Neural progenitor cell (in vitro differentiated cells): ENCODE results near the gene C3orf33. TPM values are rescaled to one million over a fixed set of nuclear protein-coding genes. Genes with fewer than 3 reads are reported as not detected.

Experiments used
- DNase-seq: peaks from one replicate; pipeline ENCODE4 v3.0.0-alpha.2; 2016; ENCODE audit warnings: low spot score
- H2AFZ ChIP-seq: fragments of 200-600 bp; sonication (generic); replicated peaks from 2 replicates; pipeline ENCODE4 v1.6.1; 2016; ENCODE audit warnings: antibody characterized with exemption
- H3F3A ChIP-seq: fragments of 200-600 bp; sonication (generic); 2 replicates; pipeline ENCODE4 v1.6.1; 2016; ENCODE audit warnings: antibody characterized with exemption, low read depth
- H3K27ac ChIP-seq: fragments of 200-600 bp; sonication (generic); 2 replicates; pipeline ENCODE4 v1.5.1; 2016; ENCODE audit warnings: mild to moderate bottlenecking
- H3K27me3 ChIP-seq: fragments of 200-600 bp; sonication (generic); 2 replicates; pipeline ENCODE4 v1.6.1; 2016; ENCODE audit warnings: mild to moderate bottlenecking, moderate library complexity
- H3K36me3 ChIP-seq: fragments of 200-600 bp; sonication (generic); 2 replicates; pipeline ENCODE4 v1.5.1; 2016
- H3K4me1 ChIP-seq: fragments of 200-600 bp; sonication (generic); 2 replicates; pipeline ENCODE4 v1.6.1; 2016; ENCODE audit warnings: mixed run types
- H3K4me2 ChIP-seq: fragments of 200-600 bp; sonication (generic); 2 replicates; pipeline ENCODE4 v1.6.1; 2016
- H3K4me3 ChIP-seq: fragments of 200-600 bp; sonication (generic); 2 replicates; pipeline ENCODE4 v1.5.1; 2016
- H3K79me2 ChIP-seq: fragments of 200-600 bp; sonication (generic); 2 replicates; pipeline ENCODE4 v1.6.1; 2016; ENCODE audit warnings: low read depth
- H3K9ac ChIP-seq: fragments of 200-600 bp; sonication (generic); 2 replicates; pipeline ENCODE4 v1.6.1; 2016
- H3K9me3 ChIP-seq: fragments of 200-600 bp; sonication (generic); 2 replicates; pipeline ENCODE4 v1.5.1; 2016; ENCODE audit warnings: low read depth
- H4K20me1 ChIP-seq: fragments of 200-600 bp; sonication (generic); 2 replicates; pipeline ENCODE4 v1.6.1; 2016; ENCODE audit warnings: low read depth
- H3K27ac Mint-ChIP-seq: 3 replicates; pipeline ENCODE4 v1.8.0; 2021; ENCODE audit warnings: mixed read lengths
- H3K27me3 Mint-ChIP-seq: 2 replicates; pipeline ENCODE4 v1.8.0; 2022; ENCODE audit warnings: low read depth, mild to moderate bottlenecking, inconsistent platforms, moderate library complexity, mixed read lengths; ENCODE audit not compliant: insufficient read depth
- H3K36me3 Mint-ChIP-seq: 3 replicates; pipeline ENCODE4 v1.8.0; 2021; ENCODE audit warnings: mixed read lengths
- H3K4me1 Mint-ChIP-seq: 3 replicates; pipeline ENCODE4 v1.8.0; 2021; ENCODE audit warnings: mixed read lengths
- H3K4me3 Mint-ChIP-seq: 3 replicates; pipeline ENCODE4 v1.8.0; 2021; ENCODE audit warnings: mild to moderate bottlenecking, moderate library complexity, mixed read lengths
- H3K9me3 Mint-ChIP-seq: 3 replicates; pipeline ENCODE4 v1.8.0; 2020; ENCODE audit warnings: mixed read lengths
- CTCF ChIP-seq: fragments of 200-600 bp; sonication (generic); IDR thresholded peaks from 2 replicates; pipeline ENCODE4 v1.5.1; 2017; ENCODE audit warnings: antibody characterized with exemption, mild to moderate bottlenecking
- EZH2 ChIP-seq: fragments of 200-600 bp; sonication (generic); IDR thresholded peaks from 2 replicates; pipeline ENCODE4 v1.6.1; 2017; ENCODE audit warnings: antibody characterized with exemption, mild to moderate bottlenecking, moderate library complexity
- EZH2phosphoT487 ChIP-seq: fragments of 200-600 bp; sonication (generic); IDR thresholded peaks from 2 replicates; pipeline ENCODE4 v1.6.1; 2017; ENCODE audit warnings: antibody characterized with exemption
- total RNA-seq: library from RNA; depleted of rRNA; stranded (reverse); fragments of >200 nt; gene quantifications from 2 replicates; pipeline ENCODE4 v1.2.3, GENCODE V29; 2015; ENCODE audit warnings: low replicate concordance

C3orf33 gene
- total RNA-seq, 1 donor from 2014 or later, result 13.5 TPM

- Histone ChIP-seq H3F3A (peaks cover 46% of the 10 kb centered on the region), H3K4me3 (peak overlapping the region; percentile 93), H3K79me2 (peaks cover 71% of the 10 kb centered on the region), H3K27ac (no peak overlapping the region), H3K36me3 (no peaks in the 10 kb centered on the region), H3K4me1 (peaks cover 66% of the 10 kb centered on the region), H4K20me1 (peaks cover 3% of the 10 kb centered on the region), H2AFZ (no peak overlapping the region), H3K9me3 (no peaks in the 10 kb centered on the region), H3K9ac (no peak overlapping the region), H3K27me3 (no peaks in the 10 kb centered on the region), H3K4me2 (peak overlapping the region; percentile 89)
- Mint-ChIP-seq H3K4me1 (peaks cover 75% of the 10 kb centered on the region), H3K4me3 (peak overlapping the region; percentile 99), H3K36me3 (peaks cover 9% of the 10 kb centered on the region), H3K27me3 (no peaks in the 10 kb centered on the region), H3K9me3 (peaks cover 2% of the 10 kb centered on the region), H3K27ac (peak overlapping the region; percentile 81)
- no peak for TF ChIP-seq EZH2phosphoT487
- no peak for TF ChIP-seq CTCF
- TF ChIP-seq EZH2, result no peak
- DNase-seq, result no peak
Measured at GRCh38 chr3:155742349-155742965, 63.6 kb downstream of the C3orf33 start.

- H3K4me2 ChIP-seq, result peak overlapping the region; percentile 89
- H3K79me2 ChIP-seq, result peaks cover 80% of the 10 kb centered on the region
Measured at GRCh38 chr3:155741603-155742002, 64.5 kb downstream of the C3orf33 start.

GRCh38 chr3:155741101-155741500, 65.0 kb downstream of the C3orf33 start:
- peak; percentile 75 for DNase-seq
- Histone ChIP-seq H2AFZ (no peak overlapping the region), H3K27me3 (no peaks in the 10 kb centered on the region), H3K4me3 (peak overlapping the region; percentile 12), H3K9me3 (no peaks in the 10 kb centered on the region), H3K9ac (no peak overlapping the region), H3K27ac (peak overlapping the region; percentile 62), H3K4me2 (peak overlapping the region; percentile 89), H4K20me1 (peaks cover 3% of the 10 kb centered on the region), H3K36me3 (no peaks in the 10 kb centered on the region), H3K4me1 (peaks cover 53% of the 10 kb centered on the region), H3K79me2 (peaks cover 85% of the 10 kb centered on the region), H3F3A (peaks cover 32% of the 10 kb centered on the region)
- Mint-ChIP-seq H3K4me1 (peaks cover 69% of the 10 kb centered on the region), H3K27ac (peak overlapping the region; percentile 64), H3K27me3 (peaks cover 2% of the 10 kb centered on the region), H3K9me3 (peaks cover 2% of the 10 kb centered on the region), H3K36me3 (peaks cover 12% of the 10 kb centered on the region), H3K4me3 (peak overlapping the region; percentile 63)
- no peak for TF ChIP-seq CTCF
- no peak for TF ChIP-seq EZH2phosphoT487
- TF ChIP-seq EZH2, result no peak

More at GRCh38 chr3:155741603-155742002, 64.5 kb downstream of the C3orf33 start:
- DNase-seq, result no peak
- H3K27me3 ChIP-seq, result no peaks in the 10 kb centered on the region
- peaks cover 37% of the 10 kb centered on the region for H3F3A ChIP-seq
- peaks cover 2% of the 10 kb centered on the region for H3K9me3 Mint-ChIP-seq
- H3K27ac ChIP-seq, result peak overlapping the region; percentile 62
- H3K9ac ChIP-seq, result no peak overlapping the region
- H4K20me1 ChIP-seq, result peaks cover 3% of the 10 kb centered on the region
- H3K4me3 Mint-ChIP-seq, result peak overlapping the region; percentile 24
- H3K4me3 ChIP-seq, result peak overlapping the region; percentile 93
- peaks cover 58% of the 10 kb centered on the region for H3K4me1 ChIP-seq
- no peak overlapping the region for H2AFZ ChIP-seq
- H3K27ac Mint-ChIP-seq, result peak overlapping the region; percentile 25
- H3K36me3 ChIP-seq, result no peaks in the 10 kb centered on the region
- H3K4me1 Mint-ChIP-seq, result peaks cover 70% of the 10 kb centered on the region
- TF ChIP-seq CTCF, result no peak
- TF ChIP-seq EZH2phosphoT487, result no peak
- no peak for TF ChIP-seq EZH2
- H3K36me3 Mint-ChIP-seq, result peaks cover 12% of the 10 kb centered on the region
- H3K27me3 Mint-ChIP-seq, result peaks cover 2% of the 10 kb centered on the region
- no peaks in the 10 kb centered on the region for H3K9me3 ChIP-seq
